ENCODE measurements around the gene ELF2. TPM values are rescaled to one million over a fixed set of nuclear protein-coding genes. Genes with fewer than 3 reads are reported as not detected.
A peak's percentile ranks its signal among the peaks of the same experiment; 100 is the strongest.

ELF2 gene
- total and polyA plus RNA-seq, 2 donors (not counting 1 experiment from before 2014, with no cell fraction given) = 31.2 to 42.6 TPM

DNA sequence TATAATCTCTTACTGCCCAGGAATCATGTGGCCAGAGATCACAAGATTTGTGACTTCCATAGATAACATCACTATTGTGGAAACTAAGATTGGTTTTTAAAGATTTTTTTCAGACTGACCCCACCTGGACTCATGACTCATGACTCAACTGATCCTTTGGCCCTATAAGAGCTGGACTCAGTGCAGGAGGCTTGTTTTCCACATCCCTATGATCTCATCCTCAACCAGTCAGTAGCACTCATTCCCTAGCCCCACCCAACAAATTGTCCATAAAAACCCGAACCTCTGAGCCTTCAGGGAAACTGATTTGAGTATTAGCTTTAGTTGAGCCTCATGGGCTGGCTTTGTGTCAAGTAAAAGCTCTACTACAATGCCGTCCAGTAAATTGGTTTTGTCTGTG is 169.4 kb downstream of the ELF2 start:
- Histone ChIP-seq H3K79me2 (ENCODE audit: control insufficient read depth, insufficient read depth, low read length) (no peaks in the 10 kb centered on the region), H3K27ac (ENCODE audit: insufficient read depth, low read length) (no peak overlapping the region), H3K4me2 (ENCODE audit: extremely low read depth, insufficient read depth, low read length) (no peak overlapping the region), H3K9me3 (ENCODE audit: control insufficient read depth, insufficient read depth, low read depth, low read length) (no peaks in the 10 kb centered on the region), H3K36me3 (ENCODE audit: control insufficient read depth, insufficient read depth, low read length) (no peaks in the 10 kb centered on the region), H2AFZ (ENCODE audit: low read length) (no peak overlapping the region), H4K20me1 (ENCODE audit: control insufficient read depth, extremely low read depth, insufficient read depth, low read length) (no peaks in the 10 kb centered on the region), H3K9ac (ENCODE audit: insufficient read depth, low read length) (no peak overlapping the region), H3K4me3 (replicated peaks in 1 of 4; ENCODE audit: control extremely low read depth in 1 of 4, insufficient read depth in 1 of 4, low read depth in 3 of 4, low read length in 4 of 4) (no peak overlapping the region), H3K4me1 (ENCODE audit: control insufficient read depth, extremely low read depth, insufficient read depth, low read length) (no peaks in the 10 kb centered on the region), H3K27me3 (ENCODE audit: control insufficient read depth, insufficient read depth, low read length) (no peaks in the 10 kb centered on the region)
- TF ChIP-seq, protein P1, sequence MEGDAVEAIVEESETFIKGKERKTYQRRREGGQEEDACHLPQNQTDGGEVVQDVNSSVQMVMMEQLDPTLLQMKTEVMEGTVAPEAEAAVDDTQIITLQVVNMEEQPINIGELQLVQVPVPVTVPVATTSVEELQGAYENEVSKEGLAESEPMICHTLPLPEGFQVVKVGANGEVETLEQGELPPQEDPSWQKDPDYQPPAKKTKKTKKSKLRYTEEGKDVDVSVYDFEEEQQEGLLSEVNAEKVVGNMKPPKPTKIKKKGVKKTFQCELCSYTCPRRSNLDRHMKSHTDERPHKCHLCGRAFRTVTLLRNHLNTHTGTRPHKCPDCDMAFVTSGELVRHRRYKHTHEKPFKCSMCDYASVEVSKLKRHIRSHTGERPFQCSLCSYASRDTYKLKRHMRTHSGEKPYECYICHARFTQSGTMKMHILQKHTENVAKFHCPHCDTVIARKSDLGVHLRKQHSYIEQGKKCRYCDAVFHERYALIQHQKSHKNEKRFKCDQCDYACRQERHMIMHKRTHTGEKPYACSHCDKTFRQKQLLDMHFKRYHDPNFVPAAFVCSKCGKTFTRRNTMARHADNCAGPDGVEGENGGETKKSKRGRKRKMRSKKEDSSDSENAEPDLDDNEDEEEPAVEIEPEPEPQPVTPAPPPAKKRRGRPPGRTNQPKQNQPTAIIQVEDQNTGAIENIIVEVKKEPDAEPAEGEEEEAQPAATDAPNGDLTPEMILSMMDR (conservative IDR thresholded peaks at IDR 0.05 in 1 of 2, IDR thresholded peaks at IDR 0.05 in 1 of 2; ENCODE audit: low read depth in 1 of 2, low read length in 2 of 2) = no peak
- TF ChIP-seq EZH2 (IDR thresholded peaks at IDR 0.05; ENCODE audit: low read length, missing control alignments) = no peak
- peak in 1 of 2 donors; percentile 29 for DNase-seq (ENCODE audit: low read depth in 2 of 2)

Other genes starting within 250 kb of the ELF2 start
- gene NOCT, start 161.4 kb downstream of the ELF2 start, total RNA-seq = 9.8 and 13.2 TPM in 2 replicates
- gene NOCT, start 161.4 kb downstream of the ELF2 start, polyA plus RNA-seq = 6.4 and 9.2 TPM in 2 replicates
- 12.3 and 15.2 TPM in 2 replicates for gene MGARP, start 103.0 kb upstream of the ELF2 start, total RNA-seq
- gene MGARP, start 103.0 kb upstream of the ELF2 start, polyA plus RNA-seq = 18.2 and 18.8 TPM in 2 replicates
- gene NAA15, start 124.3 kb upstream of the ELF2 start, total RNA-seq = 23.1 and 25.4 TPM in 2 replicates
- gene NAA15, start 124.3 kb upstream of the ELF2 start, polyA plus RNA-seq = 28.9 and 30.1 TPM in 2 replicates
- gene NDUFC1, start 125.3 kb upstream of the ELF2 start, total RNA-seq = 34.7 and 47.9 TPM in 2 replicates
- 36.9 and 40.1 TPM in 2 replicates for gene NDUFC1, start 125.3 kb upstream of the ELF2 start, polyA plus RNA-seq

All from fibroblast of lung (primary cell).